Stimulated activated CD8-positive, alpha-beta memory T cell treated with anti-CD3 and anti-CD28 coated beads, Interleukin-15, amount 100 ng/mL, for 1 hour (primary cell): ENCODE results near the gene JUP.

Source experiments
- DNase-seq: peaks from one replicate; pipeline ENCODE4 v3.0.0-alpha.2; 2020; ENCODE audit warnings: low read depth

JUP gene

DNA sequence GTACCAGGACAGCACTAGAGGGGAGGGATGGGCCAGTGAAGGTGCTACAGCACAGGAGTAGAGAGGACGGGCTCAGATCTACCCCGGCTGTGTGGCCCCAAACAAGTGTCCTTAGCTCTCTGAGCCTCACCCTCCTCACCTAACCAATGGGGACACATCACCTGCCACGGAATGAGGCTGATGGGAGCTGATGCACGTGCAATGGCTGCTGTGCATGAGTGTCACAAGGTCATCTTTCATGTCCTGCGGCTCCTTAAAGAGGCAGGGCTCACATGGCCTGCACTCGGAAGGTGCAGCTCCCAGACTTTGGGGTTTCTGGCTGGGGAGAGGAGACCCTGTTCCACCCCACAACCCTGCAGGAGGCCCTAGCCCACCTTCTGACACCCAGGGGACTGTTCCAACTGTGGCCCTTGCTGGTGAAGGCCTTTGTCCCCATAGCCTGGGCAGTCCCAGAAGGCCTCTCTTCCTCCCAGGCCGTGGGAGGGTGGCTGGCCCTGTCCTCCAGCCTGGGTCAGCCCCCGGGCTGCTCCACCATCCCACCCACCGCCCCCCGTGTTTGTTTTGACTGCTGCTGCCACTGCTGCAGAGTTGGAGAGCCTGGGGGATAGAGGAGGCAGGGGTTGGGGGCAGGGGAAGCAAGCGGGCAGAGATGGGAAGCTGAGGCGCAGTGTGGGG, 62.6 kb downstream of the JUP start:
- DNase-seq: no peak

DNA sequence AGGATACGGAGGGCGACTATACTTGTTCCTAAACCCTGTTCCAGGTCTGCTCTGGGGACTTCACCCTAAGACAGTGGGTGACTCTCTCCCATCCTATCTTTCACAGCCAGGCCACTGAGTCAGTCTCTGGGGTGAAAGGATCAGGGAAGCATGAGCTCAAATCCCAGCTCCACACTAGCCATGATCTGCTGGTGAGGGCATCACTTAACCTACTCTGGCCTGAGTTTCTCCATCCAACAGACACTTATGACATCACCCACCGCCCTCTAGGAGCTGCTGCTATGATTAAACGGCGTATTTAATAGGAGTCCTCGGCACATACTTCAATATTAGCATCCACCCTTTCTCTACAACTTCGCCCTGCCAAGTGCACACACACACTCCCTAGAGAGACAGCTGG, 64.3 kb downstream of the JUP start:
- DNase-seq: no peak

DNA sequence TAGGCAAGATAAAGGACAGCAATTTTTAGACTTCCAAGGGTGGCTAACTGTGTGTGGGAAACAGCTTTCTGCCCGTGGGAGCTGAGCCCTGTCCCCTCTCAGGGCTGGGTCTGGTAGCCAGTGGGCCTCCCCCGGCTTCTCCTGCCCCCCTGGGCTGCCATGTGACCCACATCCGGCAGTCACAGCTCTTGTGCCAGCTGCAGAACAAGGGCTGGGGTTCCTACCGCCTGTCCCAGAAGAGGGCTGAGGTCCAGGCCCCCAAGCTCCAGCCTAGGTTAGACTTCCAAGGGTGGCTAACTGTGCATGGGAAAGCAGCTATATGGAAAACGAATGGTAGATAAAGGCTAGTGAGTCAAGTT, 68.2 kb downstream of the JUP start:
- no peak for DNase-seq

DNA sequence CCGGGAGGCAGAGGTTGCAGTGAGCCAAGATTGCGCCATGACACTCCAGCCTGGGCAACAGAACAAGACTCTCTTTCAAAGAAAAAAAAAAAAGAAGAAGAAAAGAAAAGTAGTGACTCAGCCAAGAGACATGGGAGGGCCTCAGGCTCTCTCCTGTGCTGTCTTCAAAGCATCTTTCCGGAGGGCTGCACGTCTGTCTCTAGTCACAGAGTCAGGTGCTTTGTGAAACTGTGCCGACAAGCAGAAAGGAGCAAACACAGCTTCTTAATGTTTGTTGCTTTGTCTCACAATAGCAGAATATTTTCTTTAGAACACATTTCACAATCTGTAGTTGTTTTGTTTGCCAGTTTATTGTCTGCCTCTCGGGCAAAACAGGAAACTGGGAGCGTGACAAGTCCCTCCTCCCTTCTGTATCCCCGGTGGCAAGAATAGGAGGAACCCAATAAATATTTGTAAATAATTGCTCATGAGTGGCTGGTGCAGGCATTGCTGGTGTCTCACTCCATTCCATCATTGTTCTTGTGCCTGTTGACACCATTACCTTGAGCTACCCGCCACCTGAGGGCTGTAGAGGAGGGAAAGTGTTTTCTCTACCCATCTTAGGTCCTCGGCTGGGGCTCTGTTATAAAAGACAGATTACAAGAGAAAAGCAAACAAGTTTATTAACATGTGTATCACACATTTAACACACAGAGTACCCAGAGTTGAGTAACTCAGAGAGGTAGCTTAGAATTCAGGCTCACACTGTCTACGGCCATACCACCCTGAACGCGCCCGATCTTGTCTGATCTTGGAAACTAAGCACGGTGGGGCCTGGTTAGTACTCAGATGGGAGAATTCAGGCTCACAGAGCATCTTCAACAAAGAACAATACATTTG, 68.9 kb downstream of the JUP start:
- no peak for DNase-seq

DNA sequence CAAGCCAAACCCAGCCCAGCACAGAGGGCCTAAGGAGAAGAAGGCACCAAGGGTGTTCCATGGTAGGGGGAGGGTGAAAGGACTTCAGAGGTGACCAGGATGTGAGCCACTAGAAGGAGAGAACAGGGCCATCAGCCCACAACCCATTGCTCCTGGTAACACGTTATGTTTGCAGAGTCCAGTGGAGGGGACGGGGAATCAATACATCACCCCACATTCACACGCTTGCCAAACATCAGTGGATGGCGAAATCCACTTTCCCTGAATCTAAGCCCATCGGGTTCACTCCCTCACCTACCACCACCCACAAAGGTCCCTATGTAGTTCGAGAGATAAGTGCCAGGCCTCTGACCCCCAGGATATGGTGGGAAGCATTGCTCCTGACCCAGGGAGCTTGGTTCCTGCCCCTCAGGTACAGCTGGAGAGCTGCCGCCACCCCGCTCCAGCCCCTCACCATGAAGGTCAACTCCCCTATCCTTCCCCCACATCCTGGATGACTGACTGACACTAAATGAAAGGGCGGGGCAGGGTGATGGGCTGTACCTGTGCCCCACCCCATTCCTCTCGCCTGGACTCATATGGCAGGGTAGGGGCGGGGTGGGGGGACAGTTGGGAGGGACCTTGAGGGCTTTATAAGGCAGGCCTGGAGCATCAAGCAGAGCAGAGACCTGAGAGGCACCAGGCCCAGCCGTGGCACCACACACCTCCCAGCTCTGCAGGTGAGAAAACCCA, 74.7 kb downstream of the JUP start, which contains the start of gene GAST:
GAST (plus strand) TSS at position 663 of the 732 bp plus-strand sequence. CDS start 3,106 bp downstream, outside the sequence.
- DNase-seq: no peak

DNA sequence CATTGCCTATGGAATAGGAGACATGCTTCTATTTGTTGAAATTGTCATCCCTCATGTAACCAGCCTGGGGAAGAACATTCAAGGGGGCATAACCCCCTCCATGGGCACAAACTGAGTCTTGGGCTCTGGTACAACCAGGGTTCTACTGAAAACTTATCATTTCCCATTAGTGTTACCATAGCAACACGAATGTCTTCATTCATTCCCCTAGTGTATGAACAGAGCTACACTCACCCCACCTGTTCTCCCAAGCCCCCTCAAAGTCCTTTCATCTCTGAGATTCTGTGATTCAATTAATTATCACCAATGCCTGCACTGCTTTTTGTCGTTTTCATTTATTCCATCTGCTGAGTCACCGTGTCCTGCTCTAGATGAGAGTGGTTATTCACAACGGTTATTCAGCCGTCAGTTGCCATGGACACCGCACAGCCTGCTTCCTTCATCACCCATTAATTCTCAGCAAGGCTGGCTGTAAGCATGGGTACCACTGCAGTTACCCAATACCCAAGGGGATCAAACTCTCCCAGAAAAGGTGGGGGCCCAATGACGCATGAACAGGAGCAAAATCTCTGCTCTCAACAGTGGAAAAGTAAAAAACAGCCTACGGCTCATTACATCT, 75.9 kb downstream of the JUP start:
- DNase-seq: no peak

DNA sequence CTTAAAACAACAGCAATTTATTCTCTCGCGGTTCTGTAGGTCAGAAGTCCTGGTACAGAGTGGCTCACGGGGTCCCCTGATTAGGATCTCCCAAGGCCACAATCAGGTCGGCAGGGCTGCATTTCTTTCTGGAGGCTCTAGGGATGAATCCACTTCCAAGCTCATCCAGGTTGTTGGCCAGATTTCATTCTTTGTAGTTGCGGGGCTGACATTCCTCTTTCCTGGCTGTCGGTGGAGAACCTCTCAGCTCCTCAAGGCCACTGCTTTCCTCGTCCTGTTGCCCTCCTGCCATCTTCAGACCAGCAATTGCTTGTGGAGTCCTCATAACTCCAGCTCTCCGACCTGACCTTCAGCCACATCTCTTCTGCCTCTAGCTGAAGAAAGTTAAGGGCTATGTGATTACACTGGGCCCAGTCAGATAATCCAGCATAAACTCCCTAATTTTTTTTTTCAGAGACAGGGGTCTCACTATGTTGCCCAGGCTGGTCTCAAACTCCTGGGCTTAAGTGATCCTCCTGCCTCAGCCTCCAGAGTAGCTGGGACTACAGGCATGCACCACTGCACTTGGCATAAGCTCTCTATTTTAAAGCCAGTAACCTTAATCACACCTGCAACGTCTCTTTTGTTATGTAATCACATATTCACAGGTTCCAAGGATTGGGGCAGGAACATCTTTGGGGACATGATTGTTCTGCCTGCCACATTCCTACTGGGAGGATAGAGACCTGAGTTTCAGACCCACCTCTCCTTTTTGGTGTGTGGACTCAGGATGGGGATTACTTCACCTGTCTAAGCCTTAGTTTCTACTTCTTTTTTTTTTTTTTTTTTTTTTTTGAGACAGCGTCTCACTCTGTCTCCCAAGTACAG, 78.5 kb downstream of the JUP start:
- DNase-seq: no peak

DNA sequence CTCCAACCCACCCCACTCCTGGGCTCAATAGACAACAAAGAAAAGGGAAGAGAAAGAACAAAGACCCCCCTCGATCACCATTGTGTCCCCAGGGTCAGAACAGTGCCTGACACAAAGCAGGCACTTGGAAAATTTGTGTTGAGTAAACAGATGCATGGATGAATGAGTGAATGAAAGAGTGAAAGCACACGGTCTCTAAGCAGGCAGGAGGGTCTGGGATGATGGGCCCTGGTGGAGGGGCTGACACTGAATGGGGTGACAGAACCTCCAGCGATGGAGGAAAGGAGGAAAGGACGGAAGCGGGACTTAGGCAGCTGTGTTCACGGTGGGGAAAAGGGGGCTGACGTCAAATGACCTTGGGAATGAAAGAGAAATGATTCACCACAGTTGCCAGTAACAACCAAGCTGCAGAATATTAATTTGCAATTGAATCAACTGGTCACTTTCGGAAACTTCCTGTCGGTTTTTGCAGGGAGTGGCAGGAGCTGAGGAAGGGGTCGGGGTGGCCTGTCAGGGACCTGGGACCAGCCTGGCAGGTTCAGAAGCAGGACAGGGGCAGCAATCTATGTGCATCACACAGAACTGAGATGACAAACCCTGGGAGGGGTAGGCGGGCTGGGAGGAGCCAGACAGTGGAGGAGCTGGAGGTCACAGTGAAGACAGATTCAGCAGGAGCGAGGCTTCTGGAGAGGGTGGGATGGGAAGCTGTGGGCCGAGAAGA, 81.1 kb downstream of the JUP start:
- DNase-seq: no peak
